Effector memory CD4-positive, alpha-beta T cell (primary cell): ENCODE results near the gene MYOF.
"Not testable (repeated sequence)": the region's sequence is repeated elsewhere in the genome, so short reads cannot be mapped to it uniquely, and the experiment has no call there.

Experiments
- DNase-seq, 3 donors: peaks; one replicate each; pipeline ENCODE4 v3.0.0-alpha.2; 2020
- H3K27ac ChIP-seq: 2 replicates; pipeline ENCODE4 v1.7.0; 2013; ENCODE audit warnings: mild to moderate bottlenecking, low read length, moderate library complexity; ENCODE audit not compliant: insufficient read depth, poor library complexity, severe bottlenecking
- H3K27me3 ChIP-seq: replicated peaks from 2 replicates; pipeline ENCODE4 v1.7.0; 2013; ENCODE audit warnings: mild to moderate bottlenecking, low read length; ENCODE audit not compliant: insufficient read depth, control insufficient read depth, poor library complexity, severe bottlenecking
- H3K36me3 ChIP-seq: 2 replicates; pipeline ENCODE4 v1.7.0; 2013; ENCODE audit warnings: mild to moderate bottlenecking, low read length, moderate library complexity; ENCODE audit not compliant: control insufficient read depth, insufficient read depth
- H3K4me1 ChIP-seq: 2 replicates; pipeline ENCODE4 v1.7.0; 2013; ENCODE audit warnings: low read length, mild to moderate bottlenecking; ENCODE audit not compliant: control insufficient read depth, insufficient read depth, poor library complexity, severe bottlenecking
- H3K4me3 ChIP-seq: 2 replicates; pipeline ENCODE4 v1.7.0; 2013; ENCODE audit warnings: low read length, low read depth, mild to moderate bottlenecking; ENCODE audit not compliant: insufficient read depth, poor library complexity, severe bottlenecking
- H3K9me3 ChIP-seq: 2 replicates; pipeline ENCODE4 v1.7.0; 2013; ENCODE audit warnings: mild to moderate bottlenecking, low read length, moderate library complexity; ENCODE audit not compliant: control insufficient read depth

MYOF gene

DNA sequence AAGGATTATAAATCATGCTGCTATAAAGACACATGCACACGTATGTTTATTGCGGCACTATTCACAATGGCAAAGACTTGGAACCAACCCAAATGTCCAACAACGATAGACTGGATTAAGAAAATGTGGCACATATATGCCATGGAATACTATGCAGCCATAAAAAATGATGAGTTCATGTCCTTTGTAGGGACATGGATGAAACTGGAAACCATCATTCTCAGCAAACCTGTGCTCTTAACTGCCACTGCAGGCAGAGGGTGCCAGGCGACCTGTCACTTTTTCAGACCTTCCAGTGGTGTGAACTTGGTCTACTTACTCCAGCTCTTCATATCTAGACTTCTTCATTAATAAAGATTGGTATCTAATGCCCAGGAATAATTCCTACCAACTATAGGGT, 14.5 kb downstream of the MYOF start:
- H3K9me3 ChIP-seq, H3K36me3 ChIP-seq, H3K4me1 ChIP-seq, H3K27me3 ChIP-seq, H3K4me3 ChIP-seq, DNase-seq, H3K27ac ChIP-seq: not testable (repeated sequence)

DNA sequence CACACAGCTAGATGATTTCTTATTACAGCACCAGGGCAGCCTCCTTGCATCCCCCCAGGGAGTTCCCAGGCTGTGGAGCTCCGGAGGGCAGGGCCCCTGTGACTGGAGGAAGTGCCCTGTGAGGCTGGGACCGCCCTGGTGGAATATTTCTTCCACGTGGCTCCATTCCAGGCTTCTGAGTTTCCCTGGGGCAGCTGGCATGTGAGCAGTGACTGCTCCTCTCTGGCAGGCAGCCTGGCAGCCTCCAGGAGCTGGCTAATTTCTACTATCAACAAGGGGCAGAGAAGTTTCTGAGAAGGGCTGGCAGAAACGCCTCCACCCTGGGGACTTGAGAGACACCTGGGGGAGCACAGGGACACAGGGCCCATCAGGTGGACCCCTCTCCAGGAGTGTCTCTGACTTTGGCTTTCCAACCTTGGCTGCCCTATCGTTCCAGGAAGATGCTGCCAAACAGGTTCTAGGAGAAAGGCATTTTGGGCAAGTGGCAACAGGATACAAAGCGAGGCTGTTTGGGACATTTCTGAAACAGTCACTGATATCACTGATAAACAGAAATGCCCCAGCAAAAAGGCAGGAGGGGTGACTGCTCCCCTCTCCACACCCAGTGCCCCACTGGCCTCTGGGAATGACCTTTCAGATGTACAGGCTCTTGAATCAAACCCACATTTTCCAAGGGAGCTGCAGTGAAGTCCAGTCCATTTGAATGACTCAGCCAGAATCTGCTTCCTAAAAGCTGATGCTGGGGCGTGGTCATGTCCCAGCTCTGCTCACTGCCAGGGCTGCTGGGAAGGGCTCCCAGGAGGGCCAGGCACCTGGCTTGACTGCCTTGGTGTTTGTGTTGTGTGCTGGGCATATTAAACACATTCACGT, 16.1 kb downstream of the MYOF start:
- Histone ChIP-seq H3K36me3 (no peaks in the 10 kb centered on the region), H3K4me3 (no peak overlapping the region), H3K4me1 (no peaks in the 10 kb centered on the region), H3K27me3 (no peaks in the 10 kb centered on the region), H3K27ac (no peak overlapping the region), H3K9me3 (no peaks in the 10 kb centered on the region)
- no peak for DNase-seq

DNA sequence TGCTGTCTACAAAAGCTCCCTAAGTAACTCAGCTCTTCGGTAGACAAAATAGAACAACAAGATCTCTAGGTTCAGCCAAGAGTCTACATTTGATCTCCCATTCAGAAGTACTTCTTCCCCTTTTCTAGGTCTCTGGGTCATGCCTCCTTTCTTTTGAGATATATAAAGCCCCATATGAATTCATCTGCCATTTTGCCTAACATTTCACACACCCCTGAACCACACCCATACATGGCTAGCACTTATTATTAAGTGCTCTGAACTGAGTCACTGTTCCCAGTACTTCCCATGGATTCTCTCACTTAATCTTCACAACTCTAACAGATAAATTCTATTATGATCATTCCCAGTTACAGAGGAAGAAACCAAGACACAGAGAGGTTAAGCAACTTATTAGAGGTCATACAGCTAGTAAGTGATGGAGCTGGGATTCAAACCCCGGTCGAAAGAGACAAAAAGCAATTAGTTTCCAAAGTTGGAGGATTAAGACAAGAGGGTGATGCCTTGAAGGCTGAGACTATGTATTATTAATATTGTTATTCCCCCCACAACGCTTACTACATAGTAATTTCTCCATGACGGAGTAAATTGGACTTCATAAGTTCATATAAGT, 17.3 kb downstream of the MYOF start:
- Histone ChIP-seq H3K36me3 (no peaks in the 10 kb centered on the region), H3K9me3 (no peaks in the 10 kb centered on the region), H3K27ac (no peak overlapping the region), H3K27me3 (no peaks in the 10 kb centered on the region), H3K4me1 (no peaks in the 10 kb centered on the region), H3K4me3 (no peak overlapping the region)
- DNase-seq = no peak

DNA sequence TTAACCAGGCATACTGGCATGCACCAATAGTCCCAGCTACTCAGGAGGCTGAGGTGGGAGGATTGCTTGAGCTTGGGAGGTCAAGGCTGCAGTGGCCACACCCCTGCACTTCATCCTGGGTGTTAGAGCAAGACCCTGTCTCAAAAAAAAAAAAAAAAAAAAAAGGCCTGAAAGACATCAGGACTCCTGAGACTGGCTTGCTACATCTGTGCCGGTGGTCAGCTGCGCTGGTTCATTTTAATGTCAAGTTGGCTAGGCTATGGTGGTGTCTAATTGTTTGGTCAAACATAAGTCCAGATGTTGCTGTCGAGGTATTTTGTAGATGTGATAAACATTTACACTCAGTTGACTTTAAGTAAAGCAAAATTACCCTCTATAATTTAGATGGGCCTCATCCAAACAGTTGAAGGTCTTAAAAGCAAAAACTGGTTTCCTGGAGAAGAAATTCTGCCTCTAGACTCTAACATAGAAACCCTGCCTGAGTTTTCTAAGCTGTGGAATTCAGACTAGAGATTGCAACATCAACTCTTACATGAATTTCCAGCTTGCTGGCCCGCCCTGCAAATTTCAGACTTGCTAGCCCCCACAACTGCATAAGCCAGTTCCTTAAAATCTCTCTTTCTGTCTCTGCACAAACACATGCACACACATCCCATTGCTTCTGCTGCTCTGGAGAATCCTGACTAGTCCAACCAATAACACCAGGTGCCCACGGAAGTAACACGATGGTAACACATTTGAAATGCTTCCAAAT, 18.2 kb downstream of the MYOF start:
- no peaks in the 10 kb centered on the region for H3K36me3 ChIP-seq
- H3K27ac ChIP-seq = no peak overlapping the region
- no peaks in the 10 kb centered on the region for H3K27me3 ChIP-seq
- no peak for DNase-seq
- H3K9me3 ChIP-seq = no peaks in the 10 kb centered on the region
- no peak overlapping the region for H3K4me3 ChIP-seq
- H3K4me1 ChIP-seq = no peaks in the 10 kb centered on the region

DNA sequence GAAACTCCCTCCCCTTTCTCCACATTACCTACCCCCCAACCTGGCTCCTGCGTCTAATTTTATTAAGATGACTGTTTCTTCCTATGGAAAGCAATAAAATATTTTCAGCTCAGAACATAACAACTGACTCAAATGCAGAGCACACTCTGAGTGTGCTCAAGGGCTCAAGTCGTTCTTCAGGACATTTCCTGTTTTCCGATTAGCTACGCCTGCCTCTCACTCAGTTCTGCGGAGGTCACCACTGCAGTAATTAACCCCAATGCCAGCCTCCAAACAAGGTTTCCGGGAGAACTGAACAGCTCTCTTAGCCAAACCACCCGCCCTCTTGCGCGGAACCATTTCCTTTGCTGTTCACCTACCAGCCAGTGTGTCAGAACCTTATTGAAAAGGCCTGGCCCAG, 19.3 kb downstream of the MYOF start:
- Histone ChIP-seq H3K4me1 (no peaks in the 10 kb centered on the region), H3K9me3 (no peaks in the 10 kb centered on the region), H3K36me3 (no peaks in the 10 kb centered on the region), H3K27me3 (no peaks in the 10 kb centered on the region), H3K27ac (no peak overlapping the region), H3K4me3 (no peak overlapping the region)
- no peak for DNase-seq

DNA sequence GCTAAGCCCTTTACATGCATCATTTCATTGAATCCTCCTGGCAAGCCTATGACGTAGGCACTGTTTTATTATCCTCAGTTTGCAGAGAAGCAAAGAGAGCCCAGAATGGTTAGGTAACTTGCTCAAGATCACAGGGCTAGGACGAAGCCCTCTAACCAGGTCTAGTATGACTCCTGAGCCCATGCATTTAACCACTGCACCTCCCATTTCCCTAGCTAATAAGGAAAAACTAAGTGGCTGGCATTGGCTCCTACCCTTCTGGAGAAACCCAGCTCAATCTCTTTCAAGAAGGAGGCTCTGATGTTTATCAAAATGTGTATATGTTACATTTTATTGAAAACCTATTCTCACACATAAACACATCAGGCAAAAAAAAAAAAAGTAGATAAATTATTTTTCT, 19.8 kb downstream of the MYOF start:
- no peaks in the 10 kb centered on the region for H3K9me3 ChIP-seq
- no peaks in the 10 kb centered on the region for H3K36me3 ChIP-seq
- DNase-seq = no peak
- no peak overlapping the region for H3K4me3 ChIP-seq
- H3K4me1 ChIP-seq = no peaks in the 10 kb centered on the region
- no peak overlapping the region for H3K27ac ChIP-seq
- no peaks in the 10 kb centered on the region for H3K27me3 ChIP-seq

DNA sequence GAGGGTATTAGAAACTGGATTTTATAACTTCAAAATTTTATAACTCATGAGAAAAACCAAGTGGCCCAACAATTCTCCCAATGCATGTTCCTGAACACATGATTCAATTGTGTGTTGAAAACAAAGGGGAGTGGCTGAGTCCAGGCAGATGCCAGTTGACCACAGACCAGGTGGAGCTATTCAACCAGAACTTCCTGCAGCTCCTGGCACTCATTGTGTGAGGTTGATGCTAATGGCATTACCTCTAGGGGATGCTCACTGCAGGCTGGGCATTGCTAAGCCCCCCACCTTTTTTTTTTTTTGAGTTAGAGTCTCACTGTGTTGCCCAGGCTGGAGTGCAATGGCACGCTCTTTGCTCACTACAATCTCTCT, 20.3 kb downstream of the MYOF start:
- no peak overlapping the region for H3K27ac ChIP-seq
- no peaks in the 10 kb centered on the region for H3K27me3 ChIP-seq
- no peak for DNase-seq
- no peak overlapping the region for H3K4me3 ChIP-seq
- no peaks in the 10 kb centered on the region for H3K4me1 ChIP-seq
- no peaks in the 10 kb centered on the region for H3K36me3 ChIP-seq
- no peaks in the 10 kb centered on the region for H3K9me3 ChIP-seq

DNA sequence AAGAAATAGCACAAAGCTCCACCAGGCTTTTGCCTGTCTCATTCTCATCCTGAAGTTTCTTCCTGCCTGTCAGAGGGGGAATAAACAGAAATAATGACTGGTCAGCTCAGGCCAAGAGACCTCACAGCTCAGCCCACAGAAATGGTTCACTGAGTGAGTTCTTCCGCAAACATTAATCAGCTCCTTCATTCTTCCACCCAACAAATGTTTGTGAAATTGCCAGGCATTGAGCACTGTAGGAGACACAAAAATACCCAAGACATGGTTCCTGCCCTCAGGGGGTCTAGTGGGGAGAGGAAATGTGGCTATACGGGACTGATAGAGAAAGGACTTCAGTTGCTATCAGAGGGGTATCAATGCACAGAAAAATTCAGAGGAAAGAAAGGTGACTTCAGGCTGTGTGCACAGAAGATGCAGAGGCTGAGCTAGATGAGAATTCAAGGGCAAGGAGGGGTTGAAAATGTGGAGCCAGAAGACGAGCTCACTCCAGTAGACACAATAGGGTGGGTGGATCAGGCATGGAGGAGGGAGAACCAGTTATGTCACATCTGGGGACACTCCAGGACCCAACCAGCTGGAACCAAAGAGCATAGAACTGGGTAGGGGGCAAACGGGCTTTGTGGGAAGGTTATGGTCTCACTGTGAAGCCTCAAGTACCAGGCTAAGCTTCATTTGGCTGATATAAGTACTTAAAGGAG, 20.9 kb downstream of the MYOF start:
- Histone ChIP-seq H3K27me3 (no peaks in the 10 kb centered on the region), H3K4me1 (no peaks in the 10 kb centered on the region), H3K4me3 (no peak overlapping the region), H3K9me3 (no peaks in the 10 kb centered on the region), H3K27ac (no peak overlapping the region), H3K36me3 (no peaks in the 10 kb centered on the region)
- DNase-seq = no peak

DNA sequence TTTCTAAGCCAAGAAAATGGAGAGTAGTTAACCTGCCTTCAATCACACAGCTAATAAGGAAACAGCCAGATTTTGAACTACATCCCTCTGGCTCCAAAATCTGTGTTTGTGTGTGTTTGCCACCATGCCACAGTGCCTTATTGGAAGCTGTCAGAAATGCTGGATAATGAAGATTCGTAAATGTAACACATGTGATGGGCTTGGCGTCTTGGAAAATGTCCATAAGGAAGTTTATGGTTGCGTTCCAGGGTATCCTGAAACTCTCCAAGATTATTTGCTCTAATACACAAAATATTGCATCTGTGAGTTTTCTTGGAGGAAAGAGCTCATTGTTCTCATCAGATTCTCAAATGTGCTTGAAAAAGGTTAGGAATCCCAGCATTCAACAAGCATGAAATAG, 22.7 kb downstream of the MYOF start:
- no peaks in the 10 kb centered on the region for H3K9me3 ChIP-seq
- H3K4me3 ChIP-seq = no peak overlapping the region
- H3K36me3 ChIP-seq = no peaks in the 10 kb centered on the region
- no peaks in the 10 kb centered on the region for H3K27me3 ChIP-seq
- no peak for DNase-seq
- no peaks in the 10 kb centered on the region for H3K4me1 ChIP-seq
- H3K27ac ChIP-seq = no peak overlapping the region
